Suprapubic skin (tissue), 4 donors: ENCODE data around the gene TNFRSF1A.

Experiments used
- EP300 ChIP-seq: sonication (generic); formaldehyde crosslinking; IDR thresholded peaks from one replicate; pipeline ENCODE4 v1.6.1; 2017; ENCODE audit warnings: antibody characterized with exemption
- POLR2A ChIP-seq, 2 donors: fragments of 450-650 bp; IDR thresholded peaks; one replicate each; pipeline ENCODE4 v1.6.1; 2017; ENCODE audit warnings: antibody characterized with exemption in 2 of 2, mild to moderate bottlenecking in 2 of 2, moderate library complexity in 2 of 2
- POLR2AphosphoS5 ChIP-seq, 3 donors: sonication (generic); formaldehyde crosslinking; IDR thresholded peaks; one replicate each; pipeline ENCODE4 v1.6.1; 2017; ENCODE audit warnings: antibody characterized with exemption in 3 of 3
- TF ChIP-seq, protein P1 (sequence below), 2 donors: fragments of 200-600 bp in 1 of 2; fragments of 450-650 bp in 1 of 2; sonication (generic) in 1 of 2; IDR thresholded peaks; one replicate each; pipeline ENCODE4 v1.5.1; 2016 to 2019; ENCODE audit warnings: antibody characterized with exemption in 2 of 2, mild to moderate bottlenecking in 1 of 2, moderate library complexity in 1 of 2

DNA sequence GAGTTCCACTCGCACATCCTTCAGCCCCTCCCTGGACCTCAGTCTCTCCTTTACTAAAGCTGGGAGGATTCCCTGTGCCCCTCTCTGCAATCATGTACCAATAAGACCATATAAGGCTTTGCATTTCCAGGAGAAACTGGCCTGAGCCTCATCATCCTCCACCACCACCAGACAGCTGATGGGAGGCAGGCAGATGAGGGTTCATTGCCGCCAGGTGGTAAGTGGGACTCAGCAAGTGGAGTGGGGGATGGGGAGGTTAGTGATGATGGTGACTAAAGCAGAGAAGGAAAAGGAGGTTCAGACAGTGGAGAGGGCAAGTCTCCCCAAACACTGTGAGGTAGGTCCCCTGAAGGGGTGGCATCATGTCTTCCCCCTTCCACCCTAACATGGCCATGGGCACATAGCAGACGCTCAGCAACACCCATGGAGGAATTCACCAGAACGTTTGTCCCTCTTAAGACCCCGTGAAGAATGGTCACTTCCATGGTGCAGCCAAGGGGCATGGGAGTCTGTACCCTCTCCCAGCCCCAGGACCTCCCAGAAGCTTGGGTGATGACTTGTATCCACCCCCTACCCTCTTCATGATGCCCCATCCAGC, 4.5 kb upstream of the TNFRSF1A start:
- TF ChIP-seq, protein P1, sequence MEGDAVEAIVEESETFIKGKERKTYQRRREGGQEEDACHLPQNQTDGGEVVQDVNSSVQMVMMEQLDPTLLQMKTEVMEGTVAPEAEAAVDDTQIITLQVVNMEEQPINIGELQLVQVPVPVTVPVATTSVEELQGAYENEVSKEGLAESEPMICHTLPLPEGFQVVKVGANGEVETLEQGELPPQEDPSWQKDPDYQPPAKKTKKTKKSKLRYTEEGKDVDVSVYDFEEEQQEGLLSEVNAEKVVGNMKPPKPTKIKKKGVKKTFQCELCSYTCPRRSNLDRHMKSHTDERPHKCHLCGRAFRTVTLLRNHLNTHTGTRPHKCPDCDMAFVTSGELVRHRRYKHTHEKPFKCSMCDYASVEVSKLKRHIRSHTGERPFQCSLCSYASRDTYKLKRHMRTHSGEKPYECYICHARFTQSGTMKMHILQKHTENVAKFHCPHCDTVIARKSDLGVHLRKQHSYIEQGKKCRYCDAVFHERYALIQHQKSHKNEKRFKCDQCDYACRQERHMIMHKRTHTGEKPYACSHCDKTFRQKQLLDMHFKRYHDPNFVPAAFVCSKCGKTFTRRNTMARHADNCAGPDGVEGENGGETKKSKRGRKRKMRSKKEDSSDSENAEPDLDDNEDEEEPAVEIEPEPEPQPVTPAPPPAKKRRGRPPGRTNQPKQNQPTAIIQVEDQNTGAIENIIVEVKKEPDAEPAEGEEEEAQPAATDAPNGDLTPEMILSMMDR (IDR thresholded peaks at IDR 0.05), result no peak
- TF ChIP-seq POLR2AphosphoS5 (IDR thresholded peaks at IDR 0.05) (no peak), POLR2A (IDR thresholded peaks at IDR 0.05) (no peak), EP300 (no peak)
